Hematopoietic multipotent progenitor cell (in vitro differentiated cells): ENCODE measurements around the gene LMCD1. TPM values are rescaled to one million over a fixed set of nuclear protein-coding genes. Genes with fewer than 3 reads are reported as not detected.

Experiments
- DNase-seq, 3 donors: peaks; one replicate each; pipeline ENCODE4 v3.0.0-alpha.2; 2011 to 2015; ENCODE audit warnings: low read depth in 2 of 3, low spot score in 2 of 3
- total RNA-seq: library from RNA; depleted of rRNA; stranded (reverse); fragments of >200 nt; gene quantifications from one replicate; pipeline ENCODE4 v1.2.3, GENCODE V29; 2012

Gene LMCD1
- total RNA-seq, 1 donor, result 0.81 TPM

DNA sequence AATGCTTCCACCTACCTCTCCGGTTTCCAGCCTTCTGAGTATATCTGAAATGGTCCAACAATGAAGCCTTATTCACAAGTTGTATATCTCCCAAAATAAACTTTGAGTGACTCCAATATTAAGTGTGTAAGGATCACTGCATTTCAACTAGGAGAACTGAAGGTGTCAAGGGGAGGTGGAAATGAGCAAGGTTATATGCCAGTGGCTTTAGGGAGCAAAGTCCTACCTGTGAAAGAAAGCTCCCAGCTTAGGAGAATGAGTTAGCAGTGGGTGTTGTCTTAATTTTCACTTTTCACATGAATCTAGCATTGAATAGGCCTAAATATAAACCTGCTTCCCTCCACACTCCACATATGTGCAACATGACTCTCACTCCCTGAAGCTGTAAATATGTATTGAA lies 29.0 kb downstream of the LMCD1 start:
- no peak for DNase-seq

DNA sequence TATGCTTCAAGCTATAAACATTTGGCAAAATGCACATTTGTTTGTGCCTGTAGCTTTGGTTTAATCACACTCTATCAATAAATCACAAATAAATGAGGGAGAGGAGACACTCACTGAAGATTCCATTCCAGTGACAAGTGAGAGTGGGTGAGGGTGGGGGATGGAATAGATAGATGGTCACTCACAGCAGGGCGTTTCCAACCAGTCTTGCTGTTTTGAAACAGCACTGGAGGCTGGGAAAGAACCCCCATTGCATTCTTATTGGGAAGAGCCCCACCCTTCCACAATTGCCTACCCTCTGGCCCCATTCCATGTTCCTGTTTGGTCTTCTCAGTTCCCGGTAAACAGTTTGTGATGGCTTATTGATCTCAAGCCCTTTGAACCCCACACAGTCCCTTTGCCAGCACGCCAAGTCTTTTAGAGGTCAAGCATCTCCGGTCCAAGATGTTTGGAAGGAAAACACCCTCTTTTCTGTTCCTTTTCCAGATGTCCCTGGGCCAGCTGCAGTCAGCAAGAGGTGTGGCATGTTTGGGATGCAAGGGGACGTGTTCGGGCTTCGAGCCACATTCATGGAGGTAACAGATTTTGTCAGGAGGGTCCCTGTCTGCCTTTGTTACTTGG lies 30.7 kb downstream of the LMCD1 start:
- no peak for DNase-seq

DNA sequence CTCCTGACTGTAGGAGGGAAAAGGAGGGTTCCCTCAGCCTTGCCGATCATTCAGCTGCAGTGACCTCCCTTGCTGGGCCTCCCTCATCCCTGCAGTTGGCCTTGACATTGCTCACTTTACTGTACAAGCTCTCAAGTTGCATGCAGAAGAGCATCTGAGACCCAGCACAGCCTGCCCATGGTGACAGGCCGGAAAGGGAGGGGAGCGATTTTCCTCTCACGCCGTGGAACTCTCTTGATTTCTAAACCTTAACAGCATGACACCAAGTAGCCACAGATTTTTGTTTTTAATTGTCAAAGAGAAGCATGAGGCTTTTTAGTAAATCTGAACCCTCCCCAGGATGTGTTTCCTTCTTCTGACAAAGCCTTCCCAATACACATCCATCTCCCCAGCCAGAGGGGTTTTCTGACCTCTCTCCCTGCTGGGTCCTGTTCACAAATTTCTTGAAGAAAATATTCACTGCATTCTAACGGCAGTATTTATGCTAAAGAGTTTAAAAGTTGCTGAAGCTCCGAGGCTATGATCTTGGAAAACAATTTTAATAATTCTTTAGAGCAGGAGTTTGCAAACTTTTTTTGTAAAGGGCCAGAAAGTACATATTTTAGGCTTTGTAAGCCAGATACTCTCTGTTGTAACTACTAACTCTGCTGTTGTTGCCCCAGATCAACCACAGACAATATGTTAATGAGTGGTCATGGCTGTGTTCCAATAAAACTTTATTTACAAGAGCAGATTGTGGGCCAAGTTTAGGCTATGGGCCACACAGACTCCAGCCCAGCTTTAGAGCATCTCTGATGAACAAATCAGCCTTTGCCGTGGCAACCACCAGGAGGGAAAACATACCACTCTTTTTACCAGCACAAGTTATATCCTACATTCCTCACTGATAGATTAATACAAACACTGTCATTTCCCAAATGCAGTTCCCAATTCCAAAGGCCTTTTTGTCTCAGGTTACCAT lies 34.8 kb downstream of the LMCD1 start:
- DNase-seq, result no peak

DNA sequence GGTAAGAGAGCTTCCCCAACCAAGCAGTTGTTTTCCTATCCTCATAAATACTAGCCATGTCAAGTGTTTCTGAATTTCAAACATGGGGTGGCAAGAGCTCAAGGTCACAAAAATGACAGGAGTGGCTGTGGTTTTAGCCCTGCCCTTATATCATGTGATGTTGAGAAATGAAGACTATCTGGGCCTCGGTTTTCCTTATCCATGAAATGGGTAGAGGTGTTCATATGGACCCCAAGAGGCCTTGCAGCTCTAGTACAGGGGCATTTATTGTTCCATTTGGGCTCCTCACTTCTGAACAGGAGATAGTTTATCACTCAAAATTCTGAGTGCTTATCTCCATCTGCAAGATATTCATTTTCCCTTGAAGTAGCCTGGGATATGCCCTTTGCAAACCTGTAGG lies 35.8 kb downstream of the LMCD1 start:
- no peak for DNase-seq

DNA sequence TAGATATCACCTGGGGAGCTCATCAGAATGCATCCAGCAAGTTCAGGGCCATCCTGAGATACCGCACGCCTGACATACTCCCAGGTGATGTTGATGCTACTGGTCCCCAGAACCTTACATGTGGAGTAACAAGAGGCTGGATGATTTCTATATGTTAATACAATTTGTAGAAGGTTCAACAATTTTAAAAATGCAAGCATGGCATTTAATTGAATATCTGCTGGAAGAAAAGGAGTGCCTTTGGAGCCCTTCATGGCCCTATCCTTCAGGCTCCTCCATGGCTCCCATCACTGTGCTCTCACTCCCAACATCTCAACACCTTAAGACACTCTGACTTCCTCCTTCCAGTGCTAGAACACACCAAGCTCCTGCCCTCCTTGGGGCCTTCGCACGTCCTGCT lies 36.6 kb downstream of the LMCD1 start:
- DNase-seq, result no peak

DNA sequence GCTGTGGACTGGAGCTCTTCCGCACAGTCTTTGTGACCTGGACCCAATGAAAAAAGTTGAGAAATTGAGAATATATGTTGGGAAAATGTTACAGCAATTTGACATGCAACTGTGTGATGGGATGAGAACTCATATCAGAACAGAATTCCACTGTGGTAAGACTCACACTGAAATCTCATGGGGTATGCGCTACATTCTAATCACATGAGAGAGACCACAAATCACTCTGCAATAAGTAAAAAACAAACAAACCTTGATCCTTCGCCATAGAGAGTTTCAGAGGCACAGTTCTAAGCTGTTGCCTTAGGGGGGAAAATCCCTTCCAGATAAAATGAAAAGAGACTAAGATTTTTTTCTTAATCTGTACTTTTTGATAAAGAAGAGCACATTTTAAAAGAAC lies 37.3 kb downstream of the LMCD1 start:
- no peak for DNase-seq

DNA sequence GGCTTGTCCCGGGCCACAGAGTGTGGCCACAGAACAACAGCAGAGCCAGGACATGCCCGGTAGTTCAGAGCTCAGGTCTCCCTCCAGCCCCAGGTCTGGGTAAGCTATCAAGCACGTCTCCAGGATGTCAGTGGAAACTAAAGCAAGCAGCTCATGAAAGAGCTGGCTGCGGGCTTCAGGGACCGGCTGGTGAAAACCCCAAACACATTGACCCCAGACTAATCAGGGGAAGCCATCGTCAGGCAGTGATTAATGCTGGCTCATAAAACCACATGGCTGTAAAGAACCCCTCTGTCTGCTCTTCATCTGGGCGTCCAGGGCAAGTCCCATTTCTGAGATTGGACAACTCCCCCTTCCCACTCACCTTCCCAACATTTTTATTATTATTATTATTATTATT lies 37.8 kb downstream of the LMCD1 start:
- no peak for DNase-seq

DNA sequence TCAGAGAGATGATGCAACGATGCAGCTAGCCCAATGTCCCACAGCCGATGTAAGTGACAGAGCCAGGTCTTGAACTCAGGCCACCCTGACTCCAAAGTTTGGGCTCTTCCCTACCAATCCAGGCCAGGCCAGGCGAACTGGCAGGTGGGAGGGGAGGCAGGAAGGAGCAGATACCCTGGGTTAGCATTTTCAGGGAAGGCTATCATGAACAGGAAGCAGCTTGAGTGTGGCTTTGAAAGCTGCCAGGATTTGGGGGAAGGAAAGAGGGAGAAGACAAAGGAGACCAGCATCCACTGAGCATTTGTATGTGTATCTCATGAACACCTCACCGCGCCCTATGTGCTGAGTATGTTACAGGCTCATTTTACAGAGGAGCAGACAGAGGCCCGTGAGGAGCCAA lies 38.8 kb downstream of the LMCD1 start:
- DNase-seq, result no peak

DNA sequence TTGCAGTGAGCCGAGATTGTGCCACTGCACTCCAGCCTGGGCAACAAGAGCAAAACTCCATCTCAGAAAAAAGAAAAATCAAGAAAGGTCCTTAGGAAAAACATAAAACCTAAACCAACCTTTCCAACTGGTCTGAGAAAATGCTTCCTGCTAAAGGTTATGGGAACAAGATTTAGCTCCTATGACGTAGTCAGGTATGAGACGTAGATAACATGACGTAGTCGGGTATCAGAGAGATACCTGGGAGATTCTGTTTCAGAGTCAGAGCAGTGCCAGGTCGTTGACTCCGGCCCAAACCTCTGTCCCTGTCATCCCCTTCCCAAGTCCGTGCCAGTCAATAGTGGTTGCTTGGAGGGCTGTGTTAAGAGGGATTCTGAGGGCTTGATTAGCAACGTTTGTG lies 39.9 kb downstream of the LMCD1 start:
- no peak for DNase-seq

DNA sequence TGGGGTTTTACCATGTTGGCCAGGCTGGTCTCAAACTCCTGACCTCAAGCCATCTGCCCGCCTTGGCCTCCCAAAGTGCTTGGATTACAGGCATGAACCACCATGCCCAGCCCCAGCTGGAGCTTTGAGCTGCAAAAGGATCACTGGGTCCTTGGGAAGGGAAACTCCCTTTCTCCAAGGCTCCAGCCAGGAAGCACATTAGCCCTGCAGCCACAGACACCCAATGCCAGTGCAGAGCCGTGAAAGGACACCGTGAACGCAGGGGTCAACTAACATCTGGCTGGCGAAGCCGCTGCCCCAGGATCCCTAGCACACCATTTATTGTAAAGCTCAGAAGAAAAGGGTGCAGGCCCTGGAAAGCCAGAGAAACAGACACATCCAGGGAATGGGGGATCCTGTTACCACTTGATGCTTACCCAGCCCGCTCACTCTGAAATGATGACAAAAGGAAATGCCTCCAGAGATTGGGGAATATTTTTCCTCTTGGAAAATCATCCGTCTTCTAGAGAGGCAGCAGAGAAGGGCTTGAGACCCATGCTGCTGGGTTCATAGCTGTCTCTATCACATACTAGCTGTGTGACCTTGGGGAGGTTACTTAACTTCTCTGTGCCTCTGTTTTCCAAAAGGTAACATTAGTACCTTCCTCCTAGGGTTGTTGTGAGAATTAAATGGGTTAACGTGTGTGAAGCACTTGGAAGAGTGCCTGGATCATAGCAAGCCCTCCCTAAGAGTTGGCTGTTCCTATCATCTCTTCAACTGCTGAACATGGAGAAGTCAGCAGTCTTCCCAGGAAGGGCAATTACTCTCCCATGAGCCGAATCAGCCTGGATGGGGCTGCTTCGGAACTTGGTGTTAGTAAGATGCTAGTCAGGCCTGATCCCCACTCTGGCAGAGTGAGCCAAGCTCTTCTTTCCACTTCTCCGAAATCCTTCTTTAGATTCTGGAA lies 40.8 kb downstream of the LMCD1 start:
- no peak for DNase-seq

DNA sequence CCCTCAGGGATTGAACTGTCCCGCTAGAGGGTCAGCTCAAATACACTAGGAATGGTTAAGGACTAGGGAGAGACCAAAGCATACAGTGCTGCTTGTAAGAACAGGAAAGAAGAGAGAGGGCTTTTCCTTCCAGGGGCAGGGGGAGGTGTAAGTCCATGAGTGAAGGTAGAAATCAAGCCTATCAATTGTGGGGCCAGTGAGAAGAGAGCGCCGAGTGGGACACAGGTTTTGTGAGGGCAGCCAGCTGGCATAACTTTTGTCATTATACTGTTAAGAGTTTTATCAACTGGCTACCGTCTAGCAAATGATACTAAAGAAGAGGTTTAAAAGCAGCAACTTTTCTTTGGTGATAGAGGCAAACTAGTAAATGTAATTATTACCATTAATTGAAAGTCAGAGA lies 45.0 kb downstream of the LMCD1 start:
- DNase-seq, result no peak

DNA sequence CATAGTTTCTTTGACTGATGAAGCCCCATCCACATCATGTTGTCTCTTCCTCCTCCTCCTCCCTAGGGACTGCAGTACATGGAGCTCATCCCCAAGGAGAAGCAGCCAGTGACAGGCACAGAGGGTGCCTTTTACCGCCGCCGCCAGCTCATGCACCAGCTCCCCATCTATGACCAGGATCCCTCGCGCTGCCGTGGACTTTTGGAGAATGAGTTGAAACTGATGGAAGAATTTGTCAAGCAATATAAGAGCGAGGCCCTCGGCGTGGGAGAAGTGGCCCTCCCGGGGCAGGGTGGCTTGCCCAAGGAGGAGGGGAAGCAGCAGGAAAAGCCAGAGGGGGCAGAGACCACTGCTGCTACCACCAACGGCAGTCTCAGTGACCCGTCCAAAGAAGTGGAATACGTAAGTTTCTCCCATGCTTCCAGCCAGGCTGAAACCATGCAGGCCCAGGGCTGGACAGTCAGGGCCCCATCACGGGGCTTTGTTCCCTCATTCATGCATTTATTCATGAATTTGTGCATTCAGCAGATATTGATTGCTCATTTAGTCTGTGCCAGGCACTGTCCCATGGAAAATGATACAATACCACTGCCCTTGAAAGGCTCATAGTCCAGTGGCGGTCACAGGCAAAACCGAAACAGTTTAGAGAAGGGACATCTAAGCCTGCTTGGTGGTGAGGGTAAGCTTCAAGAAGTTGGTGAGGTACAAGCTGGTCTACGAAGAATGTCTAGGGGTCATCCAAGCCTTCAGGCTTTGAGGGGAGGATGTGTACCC lies 47.1 kb downstream of the LMCD1 start:
- no peak for DNase-seq

DNA sequence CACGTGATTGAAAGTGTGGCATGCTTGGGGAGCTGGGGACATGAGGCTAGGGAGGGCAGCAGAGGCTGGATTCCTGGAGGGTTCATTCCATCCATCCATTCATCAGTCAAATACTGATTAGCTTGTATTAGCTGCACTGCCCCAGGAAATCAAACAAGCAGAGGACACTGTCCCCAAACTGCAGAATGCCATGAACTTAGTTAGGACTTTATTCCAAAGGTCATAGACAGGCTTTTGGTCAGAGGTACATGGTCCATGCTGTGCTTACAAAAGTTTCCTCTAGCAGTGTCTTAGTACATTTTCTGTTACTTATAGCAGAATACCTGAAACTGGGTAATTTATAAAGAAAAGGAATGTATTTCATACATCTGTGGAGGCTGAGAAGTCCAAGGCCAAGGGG lies 47.7 kb downstream of the LMCD1 start:
- no peak for DNase-seq

DNA sequence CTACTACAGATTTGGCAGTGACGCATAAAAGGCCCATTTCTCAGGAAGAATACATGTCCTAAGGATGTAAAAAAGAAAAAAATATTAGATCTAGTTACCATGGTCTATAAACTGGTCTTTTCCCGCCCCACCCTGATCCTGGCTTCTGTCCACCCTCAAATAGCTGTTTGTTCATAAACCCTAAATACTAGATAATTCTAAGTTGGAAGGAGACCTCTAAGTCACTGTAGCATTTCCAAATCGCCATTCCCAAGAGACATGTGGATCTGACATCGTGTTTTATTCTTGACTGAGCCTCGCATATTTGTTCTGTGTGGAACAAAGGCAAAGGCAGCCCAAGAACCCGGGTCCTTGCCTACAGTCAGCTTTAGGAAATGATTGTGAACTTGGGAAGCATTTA lies 49.0 kb downstream of the LMCD1 start:
- DNase-seq, result no peak

DNA sequence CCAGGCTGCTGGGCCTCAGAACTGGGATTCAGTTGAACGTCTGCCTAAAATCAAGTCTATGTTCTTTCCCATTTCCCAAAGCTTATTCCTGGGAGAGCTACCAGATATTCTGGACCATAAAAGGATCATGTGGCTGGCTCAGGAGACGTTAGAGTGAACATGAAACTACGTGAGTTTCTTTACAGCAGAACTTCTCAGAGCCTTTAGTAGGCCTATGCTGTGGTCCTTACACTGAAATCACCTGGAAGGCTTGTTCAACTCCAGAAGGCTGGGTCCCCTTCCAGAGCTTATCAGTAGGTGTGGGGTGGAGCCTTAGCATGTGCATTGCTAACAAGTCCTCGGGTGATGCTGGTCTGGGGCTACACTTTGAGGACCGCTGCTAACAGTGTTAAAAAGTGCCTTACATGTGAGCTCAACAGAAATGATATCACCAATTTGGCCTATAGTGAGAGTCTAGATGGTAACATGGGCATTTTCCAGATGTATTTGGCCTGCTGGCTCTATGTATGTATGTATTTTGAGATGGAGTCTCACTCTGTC lies 50.7 kb downstream of the LMCD1 start:
- no peak for DNase-seq

DNA sequence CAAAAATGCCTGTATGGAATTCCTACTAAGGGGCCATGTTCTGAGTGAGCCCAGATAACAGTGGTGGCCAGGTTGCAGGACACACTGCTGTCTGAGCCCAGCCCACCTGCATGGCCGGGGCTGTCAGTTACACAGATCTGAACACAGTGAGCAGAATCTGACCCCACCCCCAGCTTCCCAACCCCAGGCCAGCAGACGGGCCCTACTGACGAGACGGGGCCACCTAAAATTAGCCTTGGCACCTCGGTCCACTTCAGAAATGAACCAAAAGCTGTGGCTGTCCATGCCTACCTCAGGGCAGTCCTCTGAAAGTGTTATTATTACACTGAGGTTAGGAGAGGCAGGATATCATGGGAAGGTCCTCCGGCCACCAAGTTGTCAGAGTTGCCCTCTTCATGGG lies 51.8 kb downstream of the LMCD1 start:
- no peak for DNase-seq

DNA sequence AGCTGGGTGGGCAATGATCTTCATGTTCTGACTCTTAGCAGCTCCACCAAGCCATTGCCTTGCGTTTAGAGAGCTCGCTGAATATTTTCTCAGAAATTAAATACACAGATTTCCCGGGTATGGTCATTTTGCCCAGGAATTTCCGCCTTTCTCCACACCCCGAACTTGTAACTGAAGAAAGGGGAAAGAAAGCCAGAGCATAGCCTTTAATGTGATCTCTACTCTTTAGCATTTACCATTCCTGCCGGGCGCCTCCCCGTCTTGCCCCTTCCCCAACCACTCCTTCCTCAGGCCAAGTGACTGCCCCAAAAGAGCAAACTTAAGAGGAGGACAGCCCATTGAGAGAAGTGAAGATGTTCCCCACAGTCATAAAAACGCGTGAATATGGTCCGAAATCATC lies 53.1 kb downstream of the LMCD1 start:
- DNase-seq, result no peak

DNA sequence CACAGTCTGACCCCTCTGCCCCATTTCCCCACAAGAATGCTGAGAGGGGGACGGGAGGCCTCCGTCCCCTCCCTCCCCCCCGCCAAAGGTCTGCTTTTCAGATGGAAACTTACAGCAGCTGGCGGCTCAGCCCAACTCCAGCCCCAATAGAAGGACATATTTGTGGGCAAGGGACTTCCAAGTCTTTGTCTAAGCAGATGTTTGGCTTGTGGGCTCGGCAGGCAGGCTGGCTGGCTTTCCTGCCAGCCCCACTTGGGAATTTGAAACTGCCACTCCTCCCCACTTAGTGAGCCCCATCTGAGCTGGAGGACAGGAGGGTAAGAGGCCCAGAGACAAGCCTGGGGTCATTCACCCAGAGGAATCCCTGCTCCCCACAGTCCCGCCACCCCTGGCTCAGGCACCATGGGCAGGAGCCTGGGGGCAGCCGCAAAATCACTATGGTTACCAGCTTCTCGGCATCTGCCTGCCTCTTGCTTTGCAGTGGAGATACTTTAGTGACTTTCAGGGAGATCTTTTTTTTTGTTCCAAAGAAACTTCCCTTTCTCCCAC lies 53.6 kb downstream of the LMCD1 start:
- DNase-seq, result no peak

DNA sequence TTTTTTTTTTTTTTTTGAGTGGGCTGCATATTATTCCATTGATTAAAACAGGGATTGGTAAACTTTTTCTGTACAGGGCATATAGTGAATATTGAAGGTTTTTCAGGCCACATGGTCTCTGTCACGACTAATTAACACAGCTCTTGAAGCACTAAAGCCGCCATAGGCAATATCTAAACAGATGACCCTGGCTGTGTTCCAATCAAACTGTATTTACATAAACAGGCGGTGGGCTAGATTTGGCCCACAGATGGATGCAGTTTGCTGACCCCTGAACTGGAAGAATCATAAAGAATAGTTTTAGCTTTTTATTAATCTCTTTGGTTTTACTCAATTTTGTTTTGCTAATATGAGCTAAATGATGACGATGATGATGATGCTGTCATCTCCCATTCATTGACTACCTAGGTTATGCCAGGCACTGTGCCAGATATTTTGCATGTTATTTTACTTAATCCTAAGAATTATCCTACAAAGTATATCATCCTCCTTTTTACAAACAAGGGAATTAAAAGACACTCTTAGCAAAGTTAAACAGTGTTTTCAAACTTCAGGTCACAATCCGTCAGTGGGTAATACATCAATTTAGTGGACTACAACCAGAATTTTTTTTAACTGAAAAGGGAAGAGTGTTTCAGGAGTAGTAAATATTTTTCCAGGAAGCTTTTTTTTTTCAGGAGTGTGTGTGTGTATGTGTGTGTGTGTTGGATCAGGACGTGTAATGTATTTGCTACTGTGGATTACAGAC lies 54.3 kb downstream of the LMCD1 start:
- no peak for DNase-seq
